HCT116 (cell line): ENCODE measurements around the gene PEX19. TPM values are rescaled to one million over a fixed set of nuclear protein-coding genes. Genes with fewer than 3 reads are reported as not detected.

Experiments used
- ATAC-seq: fragments of 200-7000 bp; cut with Tn5 transposase; 2 replicates; pipeline ENCODE4 v1.9.1; 2020; ENCODE audit warnings: mild to moderate bottlenecking, moderate library complexity
- BruUV-seq: library from RNA; stranded (reverse); fragments of 400-500 nt; replicated peaks from 2 replicates; lab custom pipeline; 2021; lab: Mats Ljungman, UMichigan
- CTCF ChIA-PET: fragments of 300-600 bp; sonication (Branson Sonifier 250); formaldehyde crosslinking; loops from one replicate; lab custom pipeline; 2021; ENCODE audit warnings: antibody characterized with exemption; lab: Charles Lee
- POLR2A ChIA-PET: fragments of 300-600, 350-600 bp; sonication (Branson Sonifier 250); formaldehyde crosslinking; loops from one replicate; lab custom pipeline; 2021; ENCODE audit warnings: antibody characterized with exemption; lab: Charles Lee
- RAD21 ChIA-PET, 2 experiments: fragments of 300-600 bp; sonication (Branson Sonifier 250); formaldehyde crosslinking; loops; one replicate each; lab custom pipeline; 2023; ENCODE audit warnings: low total read pairs in 2 of 2; ENCODE audit not compliant: uncharacterized antibody in 2 of 2, unreplicated experiment in 2 of 2, low non-redundant PET in 1 of 2; lab: Charles Lee
- DNase-seq: peaks from one replicate; pipeline ENCODE4 v3.0.0-alpha.2; 2010; ENCODE audit warnings: low read depth, low spot score
- H2AFZ ChIP-seq: fragments of 200-600 bp; shearing (Covaris generic), sonication (generic); 2 replicates; pipeline ENCODE4 v1.6.1; 2017; ENCODE audit warnings: low read depth, mixed run types, mixed read lengths, antibody characterized with exemption, low read length; ENCODE audit not compliant: poor library complexity, severe bottlenecking
- H3K27ac ChIP-seq: 2 replicates; pipeline ENCODE4 v1.5.1; 2012; ENCODE audit warnings: low read depth, low read length
- H3K27me3 ChIP-seq: fragments of 200-600 bp; sonication (generic); 2 replicates; pipeline ENCODE4 v1.6.1; 2016; ENCODE audit warnings: mixed run types, low read length, mixed read lengths; ENCODE audit not compliant: insufficient read depth
- H3K36me3 ChIP-seq, 2 experiments: fragments of 200-500 bp in 1 of 2; fragments of 200-600 bp in 1 of 2; sonication (Bioruptor generic) in 1 of 2; sonication (generic) in 1 of 2; 2 replicates each; pipeline versions ENCODE4 v1.5.1 to v1.6.1; 2014 to 2016; ENCODE audit warnings: low read length in 2 of 2, inconsistent platforms in 1 of 2, mixed read lengths in 1 of 2, mixed run types in 1 of 2; ENCODE audit not compliant: insufficient read depth in 2 of 2, control insufficient read depth in 1 of 2
- H3K4me1 ChIP-seq, 2 experiments: fragments of 200-600 bp in 1 of 2; sonication (generic) in 1 of 2; 2 replicates each; pipeline versions ENCODE4 v1.5.1 to v1.6.1; 2012 to 2017; ENCODE audit warnings: low read length in 2 of 2, inconsistent platforms in 1 of 2, mild to moderate bottlenecking in 1 of 2, mixed read lengths in 1 of 2, mixed run types in 1 of 2, moderate library complexity in 1 of 2; ENCODE audit not compliant: insufficient read depth in 2 of 2, control insufficient read depth in 1 of 2
- H3K4me2 ChIP-seq: fragments of 200-600 bp; sonication (generic); 2 replicates; pipeline ENCODE4 v1.6.1; 2017; ENCODE audit warnings: mixed run types, low read length, mixed read lengths
- H3K4me3 ChIP-seq, 2 experiments: fragments of 200-600 bp in 1 of 2; sonication (generic) in 1 of 2; replicated peaks in 1 of 2; 2 replicates each; pipeline ENCODE4 v1.5.1; 2011 to 2016; ENCODE audit warnings: low read length in 2 of 2, control low read depth in 1 of 2, low read depth in 1 of 2, mild to moderate bottlenecking in 1 of 2, mixed read lengths in 1 of 2, mixed run types in 1 of 2
- H3K79me2 ChIP-seq: fragments of 200-600 bp; sonication (generic); 2 replicates; pipeline ENCODE4 v1.6.1; 2017; ENCODE audit warnings: mild to moderate bottlenecking, mixed run types, low read length, moderate library complexity, mixed read lengths; ENCODE audit not compliant: insufficient read depth
- H3K9ac ChIP-seq: fragments of 200-600 bp; sonication (generic); 2 replicates; pipeline ENCODE4 v1.6.1; 2016; ENCODE audit warnings: low read length, mixed read lengths
- H3K9me2 ChIP-seq: fragments of 200-600 bp; sonication (generic), shearing (Covaris generic); 2 replicates; pipeline ENCODE4 v1.6.1; 2017; ENCODE audit warnings: mixed run types, mild to moderate bottlenecking, moderate library complexity; ENCODE audit not compliant: insufficient read depth
- H3K9me3 ChIP-seq, 2 experiments: fragments of 200-500 bp in 1 of 2; fragments of 200-600 bp in 1 of 2; sonication (Bioruptor generic) in 1 of 2; sonication (generic) in 1 of 2; 2 replicates each; pipeline ENCODE4 v1.6.1; 2014 to 2017; ENCODE audit warnings: low read length in 2 of 2, mixed read lengths in 2 of 2, inconsistent platforms in 1 of 2, low read depth in 1 of 2, mild to moderate bottlenecking in 1 of 2, mixed run types in 1 of 2, moderate library complexity in 1 of 2; ENCODE audit not compliant: control insufficient read depth in 1 of 2, insufficient read depth in 1 of 2
- H4K20me1 ChIP-seq: fragments of 200-600 bp; sonication (generic), shearing (Covaris generic); 2 replicates; pipeline ENCODE4 v1.6.1; 2017; ENCODE audit warnings: mixed run types, mild to moderate bottlenecking, moderate library complexity; ENCODE audit not compliant: insufficient read depth
- CBX3 ChIP-seq: IDR thresholded peaks from 2 replicates; pipeline ENCODE4 v1.6.1; 2012; ENCODE audit warnings: low read depth
- CEBPB ChIP-seq: IDR thresholded peaks from 2 replicates; pipeline ENCODE4 v1.6.1; 2012; ENCODE audit warnings: low read depth
- EGR1 ChIP-seq: IDR thresholded peaks from 2 replicates; pipeline ENCODE4 v1.6.1; 2012; ENCODE audit warnings: low read depth
- ELF1 ChIP-seq: IDR thresholded peaks from 2 replicates; pipeline ENCODE4 v1.6.1; 2012; ENCODE audit warnings: low read depth, borderline replicate concordance
- EZH2 ChIP-seq: fragments of 200-600 bp; sonication (generic); IDR thresholded peaks from 2 replicates; pipeline ENCODE4 v1.6.1; 2017; ENCODE audit warnings: antibody characterized with exemption, mixed run types
- FOSL1 ChIP-seq: IDR thresholded peaks from 2 replicates; pipeline ENCODE4 v1.6.1; 2012; ENCODE audit warnings: low read depth
- JUND ChIP-seq: IDR thresholded peaks from 2 replicates; pipeline ENCODE4 v1.6.1; 2012
- POLR2A ChIP-seq: IDR thresholded peaks from 2 replicates; pipeline ENCODE4 v1.7.0; 2011; ENCODE audit warnings: borderline replicate concordance; ENCODE audit not compliant: insufficient read depth, insufficient read length; ENCODE audit errors: extremely low read depth
- POLR2AphosphoS5 ChIP-seq: IDR thresholded peaks from 2 replicates; pipeline ENCODE4 v1.6.1; 2011; ENCODE audit warnings: mild to moderate bottlenecking, low read depth, low read length, moderate library complexity
- SIN3A ChIP-seq: IDR thresholded peaks from 2 replicates; pipeline ENCODE4 v1.6.1; 2012; ENCODE audit warnings: low read depth
- TCF7L2 ChIP-seq: IDR thresholded peaks from 2 replicates; pipeline ENCODE4 v1.7.0; 2011; ENCODE audit warnings: borderline replicate concordance, inconsistent platforms; ENCODE audit not compliant: insufficient read depth, insufficient read length; ENCODE audit errors: extremely low read depth
- YY1 ChIP-seq: IDR thresholded peaks from 2 replicates; pipeline ENCODE4 v1.6.1; 2011; ENCODE audit warnings: low read length, low read depth, moderate library complexity, mild to moderate bottlenecking; ENCODE audit not compliant: insufficient replicate concordance; ENCODE audit errors: extremely low read depth
- ZFX ChIP-seq: fragments of 450-650 bp; IDR thresholded peaks from 2 replicates; pipeline ENCODE4 v1.6.1; 2017
- ZNF274 ChIP-seq: fragments of 200-500 bp; sonication (Bioruptor generic); IDR thresholded peaks from 2 replicates; pipeline ENCODE4 v1.6.1; 2014; ENCODE audit warnings: mild to moderate bottlenecking, low read depth, low read length, inconsistent platforms
- intact Hi-C: fragments of 100-400 bp; cut with micrococcal nuclease; formaldehyde crosslinking; loops from 2 replicates; pipeline ENCODE4 v1.10.0; 2022
- total RNA-seq: library from RNA; stranded (reverse); gene quantifications from one replicate; pipeline ENCODE4 v1.2.1, GENCODE V29; 2021; ENCODE audit not compliant: unreplicated experiment
- TF ChIP-seq, protein P1 (sequence below): IDR thresholded peaks from 2 replicates; pipeline ENCODE4 v1.6.1; 2012
- TF ChIP-seq, protein P2 (sequence below): IDR thresholded peaks from 2 replicates; pipeline ENCODE4 v1.6.1; 2012; ENCODE audit warnings: low read depth
- TF ChIP-seq, protein P3 (sequence below): IDR thresholded peaks from 2 replicates; pipeline ENCODE4 v1.6.1; 2012
- TF ChIP-seq, protein P4 (sequence below): IDR thresholded peaks from 2 replicates; pipeline ENCODE4 v1.6.1; 2011; ENCODE audit warnings: mild to moderate bottlenecking, low read length, moderate library complexity; ENCODE audit not compliant: insufficient replicate concordance; ENCODE audit errors: extremely low read depth

The PEX19 gene
- total RNA-seq, 1 experiment from 2014 or later: 35.9 TPM

DNA sequence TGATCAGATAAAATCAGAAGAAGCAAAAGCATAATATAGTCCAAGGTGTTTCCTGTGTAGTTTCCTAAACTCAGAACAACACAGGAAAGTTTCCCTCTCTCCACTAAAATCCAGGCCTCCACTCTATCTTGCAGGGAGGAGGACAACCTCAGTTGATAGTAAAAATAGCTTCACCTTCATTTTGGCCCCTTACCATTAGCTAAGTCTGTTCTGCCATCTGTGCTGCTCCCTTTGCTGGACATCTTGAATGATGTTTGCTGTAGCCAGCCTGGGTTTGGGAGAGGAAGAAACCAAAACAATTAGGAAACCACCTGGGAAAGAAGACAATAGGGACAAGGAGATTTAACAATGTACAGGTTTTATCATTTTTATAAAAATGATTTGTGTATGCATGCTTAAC is 41.2 kb downstream of the PEX19 start:
- intact Hi-C loops: no loop called here

More for the DNA sequence above, 41.2 kb downstream of the PEX19 start:
- ATAC-seq: no peak
- Histone ChIP-seq H3K79me2 (peaks cover 46% of the 10 kb centered on the region), H3K4me1 (no peaks in the 10 kb centered on the region), H4K20me1 (no peaks in the 10 kb centered on the region), H3K36me3 (peaks cover 9 to 14% of the 10 kb centered on the region in 2 experiments; a peak in 3 of 4 replicates), H3K27me3 (no peaks in the 10 kb centered on the region), H3K9ac (no peak overlapping the region), H3K4me2 (no peak overlapping the region), H2AFZ (no peak overlapping the region), H3K27ac (no peak overlapping the region), H3K4me3 (no peak overlapping the region), H3K9me2 (no peaks in the 10 kb centered on the region), H3K9me3 (no peaks in the 10 kb centered on the region)
- CTCF ChIA-PET: interaction anchor here (1.0 to 3.7 kb wide), 4 partner anchors 8 to 133 kb away, joined by 3 to 21 read pairs (median 6); no protein-coding TSS in a partner anchor
- TF ChIP-seq CEBPB (no peak), YY1 (no peak), CBX3 (no peak), JUND (no peak), EZH2 (no peak), POLR2AphosphoS5 (no peak), TCF7L2 (no peak), ZNF274 (no peak), POLR2A (no peak), ELF1 (no peak), FOSL1 (no peak), SIN3A (no peak), EGR1 (no peak), ZFX (no peak)
- TF ChIP-seq, protein P1, sequence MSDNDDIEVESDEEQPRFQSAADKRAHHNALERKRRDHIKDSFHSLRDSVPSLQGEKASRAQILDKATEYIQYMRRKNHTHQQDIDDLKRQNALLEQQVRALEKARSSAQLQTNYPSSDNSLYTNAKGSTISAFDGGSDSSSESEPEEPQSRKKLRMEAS: no peak
- TF ChIP-seq, protein P2, sequence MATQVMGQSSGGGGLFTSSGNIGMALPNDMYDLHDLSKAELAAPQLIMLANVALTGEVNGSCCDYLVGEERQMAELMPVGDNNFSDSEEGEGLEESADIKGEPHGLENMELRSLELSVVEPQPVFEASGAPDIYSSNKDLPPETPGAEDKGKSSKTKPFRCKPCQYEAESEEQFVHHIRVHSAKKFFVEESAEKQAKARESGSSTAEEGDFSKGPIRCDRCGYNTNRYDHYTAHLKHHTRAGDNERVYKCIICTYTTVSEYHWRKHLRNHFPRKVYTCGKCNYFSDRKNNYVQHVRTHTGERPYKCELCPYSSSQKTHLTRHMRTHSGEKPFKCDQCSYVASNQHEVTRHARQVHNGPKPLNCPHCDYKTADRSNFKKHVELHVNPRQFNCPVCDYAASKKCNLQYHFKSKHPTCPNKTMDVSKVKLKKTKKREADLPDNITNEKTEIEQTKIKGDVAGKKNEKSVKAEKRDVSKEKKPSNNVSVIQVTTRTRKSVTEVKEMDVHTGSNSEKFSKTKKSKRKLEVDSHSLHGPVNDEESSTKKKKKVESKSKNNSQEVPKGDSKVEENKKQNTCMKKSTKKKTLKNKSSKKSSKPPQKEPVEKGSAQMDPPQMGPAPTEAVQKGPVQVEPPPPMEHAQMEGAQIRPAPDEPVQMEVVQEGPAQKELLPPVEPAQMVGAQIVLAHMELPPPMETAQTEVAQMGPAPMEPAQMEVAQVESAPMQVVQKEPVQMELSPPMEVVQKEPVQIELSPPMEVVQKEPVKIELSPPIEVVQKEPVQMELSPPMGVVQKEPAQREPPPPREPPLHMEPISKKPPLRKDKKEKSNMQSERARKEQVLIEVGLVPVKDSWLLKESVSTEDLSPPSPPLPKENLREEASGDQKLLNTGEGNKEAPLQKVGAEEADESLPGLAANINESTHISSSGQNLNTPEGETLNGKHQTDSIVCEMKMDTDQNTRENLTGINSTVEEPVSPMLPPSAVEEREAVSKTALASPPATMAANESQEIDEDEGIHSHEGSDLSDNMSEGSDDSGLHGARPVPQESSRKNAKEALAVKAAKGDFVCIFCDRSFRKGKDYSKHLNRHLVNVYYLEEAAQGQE: no peak
- TF ChIP-seq, protein P3, sequence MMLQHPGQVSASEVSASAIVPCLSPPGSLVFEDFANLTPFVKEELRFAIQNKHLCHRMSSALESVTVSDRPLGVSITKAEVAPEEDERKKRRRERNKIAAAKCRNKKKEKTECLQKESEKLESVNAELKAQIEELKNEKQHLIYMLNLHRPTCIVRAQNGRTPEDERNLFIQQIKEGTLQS: no peak
- TF ChIP-seq, protein P4, sequence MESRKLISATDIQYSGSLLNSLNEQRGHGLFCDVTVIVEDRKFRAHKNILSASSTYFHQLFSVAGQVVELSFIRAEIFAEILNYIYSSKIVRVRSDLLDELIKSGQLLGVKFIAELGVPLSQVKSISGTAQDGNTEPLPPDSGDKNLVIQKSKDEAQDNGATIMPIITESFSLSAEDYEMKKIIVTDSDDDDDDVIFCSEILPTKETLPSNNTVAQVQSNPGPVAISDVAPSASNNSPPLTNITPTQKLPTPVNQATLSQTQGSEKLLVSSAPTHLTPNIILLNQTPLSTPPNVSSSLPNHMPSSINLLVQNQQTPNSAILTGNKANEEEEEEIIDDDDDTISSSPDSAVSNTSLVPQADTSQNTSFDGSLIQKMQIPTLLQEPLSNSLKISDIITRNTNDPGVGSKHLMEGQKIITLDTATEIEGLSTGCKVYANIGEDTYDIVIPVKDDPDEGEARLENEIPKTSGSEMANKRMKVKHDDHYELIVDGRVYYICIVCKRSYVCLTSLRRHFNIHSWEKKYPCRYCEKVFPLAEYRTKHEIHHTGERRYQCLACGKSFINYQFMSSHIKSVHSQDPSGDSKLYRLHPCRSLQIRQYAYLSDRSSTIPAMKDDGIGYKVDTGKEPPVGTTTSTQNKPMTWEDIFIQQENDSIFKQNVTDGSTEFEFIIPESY: no peak
- DNase-seq: no peak
- POLR2A ChIA-PET: no interaction called here
- no TSS peak for BruUV-seq
- RAD21 ChIA-PET: no interaction called here
